Measurements from ENCODE around the gene CCDC141. TPM values are rescaled to one million over a fixed set of nuclear protein-coding genes. Genes with fewer than 3 reads are reported as not detected.
"Not testable (repeated sequence)": the region's sequence is repeated elsewhere in the genome, so short reads cannot be mapped to it uniquely, and the experiment has no call there.

CCDC141 gene
- total and polyA plus RNA-seq, 2 donors (not counting 3 experiments of a cell fraction or from before 2014, with no cell fraction given), result not detected

GRCh38 chr2:178989424-178989823, 60.5 kb downstream of the CCDC141 start:
- intact Hi-C loops (cut with micrococcal nuclease); DNase-seq (ENCODE audit: low read depth, low spot score); H3K4me3 ChIP-seq (replicated peaks in 1 of 3; ENCODE audit: insufficient read depth in 1 of 3, low read depth in 1 of 3, low read length in 3 of 3); H3K9me1 ChIP-seq (replicated peaks; ENCODE audit: control insufficient read depth, extremely low read depth, insufficient read depth, low read length); H3K79me2 ChIP-seq (ENCODE audit: control insufficient read depth, insufficient read depth, low read length); H4K20me1 ChIP-seq (replicated peaks; ENCODE audit: control insufficient read depth, extremely low read depth, insufficient read depth, low read length); H3K9me3 ChIP-seq (replicated peaks; ENCODE audit: control insufficient read depth, insufficient read depth, low read length); H3K36me3 ChIP-seq (ENCODE audit: control insufficient read depth in 2 of 2, extremely low read depth in 1 of 2, insufficient read depth in 2 of 2, low read length in 2 of 2); H2AFZ ChIP-seq (ENCODE audit: low read depth, low read length); FAIRE-seq; H3K4me2 ChIP-seq (ENCODE audit: insufficient read depth, low read length); H3K9ac ChIP-seq (replicated peaks; ENCODE audit: extremely low read depth, insufficient read depth, low read length); POLR2A ChIA-PET; dilution Hi-C loops (cut with MboI; ENCODE audit: extremely low pct_ligation_motif_present, low sequenced_read_pairs); H3K27me3 ChIP-seq (ENCODE audit: control insufficient read depth in 2 of 2, insufficient read depth in 2 of 2, low read length in 2 of 2); H3K27ac ChIP-seq (ENCODE audit: insufficient read depth, low read depth, low read length); H3K4me1 ChIP-seq (ENCODE audit: control insufficient read depth, extremely low read depth, insufficient read depth, low read length); BruUV-seq (replicated peaks): not testable (repeated sequence)
- CTCF ChIA-PET, result interaction anchor here (1.1 kb wide), 1 partner anchor 421 kb away, joined by 3 read pairs; no protein-coding TSS in a partner anchor

- H3K4me1 ChIP-seq (ENCODE audit: control insufficient read depth, extremely low read depth, insufficient read depth, low read length); H3K9ac ChIP-seq (replicated peaks; ENCODE audit: extremely low read depth, insufficient read depth, low read length); H3K4me2 ChIP-seq (ENCODE audit: insufficient read depth, low read length); DNase-seq (ENCODE audit: low read depth, low spot score); H3K27me3 ChIP-seq (ENCODE audit: control insufficient read depth in 2 of 2, insufficient read depth in 2 of 2, low read length in 2 of 2); H3K36me3 ChIP-seq (ENCODE audit: control insufficient read depth in 2 of 2, extremely low read depth in 1 of 2, insufficient read depth in 2 of 2, low read length in 2 of 2); dilution Hi-C loops (cut with MboI; ENCODE audit: extremely low pct_ligation_motif_present, low sequenced_read_pairs); H3K4me3 ChIP-seq (replicated peaks in 1 of 3; ENCODE audit: insufficient read depth in 1 of 3, low read depth in 1 of 3, low read length in 3 of 3); H3K27ac ChIP-seq (ENCODE audit: insufficient read depth, low read depth, low read length); BruUV-seq (replicated peaks); H4K20me1 ChIP-seq (replicated peaks; ENCODE audit: control insufficient read depth, extremely low read depth, insufficient read depth, low read length); intact Hi-C loops (cut with micrococcal nuclease); H3K9me1 ChIP-seq (replicated peaks; ENCODE audit: control insufficient read depth, extremely low read depth, insufficient read depth, low read length); H2AFZ ChIP-seq (ENCODE audit: low read depth, low read length); POLR2A ChIA-PET; CTCF ChIA-PET; H3K79me2 ChIP-seq (ENCODE audit: control insufficient read depth, insufficient read depth, low read length); FAIRE-seq; H3K9me3 ChIP-seq (replicated peaks; ENCODE audit: control insufficient read depth, insufficient read depth, low read length): not testable (repeated sequence)
These were observed 67.3 kb downstream of the CCDC141 start for GRCh38 chr2:178982652-178983051.

- Histone ChIP-seq H3K27ac (ENCODE audit: insufficient read depth, low read depth, low read length) (no peak overlapping the region), H2AFZ (ENCODE audit: low read depth, low read length) (no peak overlapping the region), H3K4me2 (ENCODE audit: insufficient read depth, low read length) (no peak overlapping the region), H3K27me3 (ENCODE audit: control insufficient read depth in 2 of 2, insufficient read depth in 2 of 2, low read length in 2 of 2) (no peaks in the 10 kb centered on the region), H3K36me3 (ENCODE audit: control insufficient read depth in 2 of 2, extremely low read depth in 1 of 2, insufficient read depth in 2 of 2, low read length in 2 of 2) (no peaks in the 10 kb centered on the region), H3K9me3 (replicated peaks; ENCODE audit: control insufficient read depth, insufficient read depth, low read length) (no peaks in the 10 kb centered on the region), H3K9ac (replicated peaks; ENCODE audit: extremely low read depth, insufficient read depth, low read length) (no peak overlapping the region), H3K79me2 (ENCODE audit: control insufficient read depth, insufficient read depth, low read length) (no peaks in the 10 kb centered on the region), H3K4me3 (replicated peaks in 1 of 3; ENCODE audit: insufficient read depth in 1 of 3, low read depth in 1 of 3, low read length in 3 of 3) (no peak overlapping the region), H4K20me1 (replicated peaks; ENCODE audit: control insufficient read depth, extremely low read depth, insufficient read depth, low read length) (no peaks in the 10 kb centered on the region), H3K4me1 (ENCODE audit: control insufficient read depth, extremely low read depth, insufficient read depth, low read length) (no peaks in the 10 kb centered on the region), H3K9me1 (replicated peaks; ENCODE audit: control insufficient read depth, extremely low read depth, insufficient read depth, low read length) (no peaks in the 10 kb centered on the region)
- no peak for FAIRE-seq
- dilution Hi-C loops (cut with MboI; ENCODE audit: extremely low pct_ligation_motif_present, low sequenced_read_pairs), result no loop called here
- TF ChIP-seq POLR2AphosphoS5 (IDR thresholded peaks at IDR 0.05; ENCODE audit: insufficient read depth, low read depth, low read length) (no peak), EZH2 (IDR thresholded peaks at IDR 0.05; ENCODE audit: borderline replicate concordance, low read depth, low read length, severe bottlenecking) (no peak), POLR2A (IDR thresholded peaks at IDR 0.05; ENCODE audit: low read depth, low read length) (no peak), CTCF (IDR thresholded peaks at IDR 0.05; ENCODE audit: extremely low read depth in 1 of 2, insufficient read depth in 1 of 2, low read depth in 1 of 2, low read length in 2 of 2) (no peak), MAX (IDR thresholded peaks at IDR 0.05; ENCODE audit: insufficient read depth, insufficient read length) (no peak), FOS (IDR thresholded peaks at IDR 0.05; ENCODE audit: borderline replicate concordance, insufficient read depth, low read length) (no peak), MYC (IDR thresholded peaks at IDR 0.05; ENCODE audit: low read depth, low read length) (no peak), JUN (IDR thresholded peaks at IDR 0.05; ENCODE audit: borderline replicate concordance, insufficient read depth, insufficient read length, low read depth) (no peak), GATA2 (IDR thresholded peaks at IDR 0.05; ENCODE audit: insufficient read depth, insufficient read length, low read depth, low read length) (no peak)
- POLR2A ChIA-PET, result no interaction called here
- intact Hi-C loops (cut with micrococcal nuclease), result no loop called here
- CTCF ChIA-PET, result interaction anchor here (1.4 kb wide), 1 partner anchor 18 kb away, joined by 3 read pairs; no protein-coding TSS in a partner anchor
- no TSS peak for BruUV-seq (replicated peaks)
- no peak for DNase-seq (ENCODE audit: low read depth, low spot score)
These were observed 69.1 kb downstream of the CCDC141 start for GRCh38 chr2:178980815-178981214.

Measured in endothelial cell of umbilical vein (primary cell).